ENCODE measurements around the gene KCNK5.

- TF ChIP-seq CTCF (IDR thresholded peaks at IDR 0.05) (no peak), POLR2A (IDR thresholded peaks at IDR 0.05) (no peak)
These were observed 3.3 kb downstream of the KCNK5 start for GRCh38 chr6:39225946-39226437.

All from uterus (tissue), 2 donors.